NCI-H446 (cell line): ENCODE measurements around the gene CHKA.

ENCODE experiments used
- DNase-seq, 2 experiments: peaks; one replicate each; lab custom pipeline; 2025; lab: John Stamatoyannopoulos, UW

Gene CHKA

DNA sequence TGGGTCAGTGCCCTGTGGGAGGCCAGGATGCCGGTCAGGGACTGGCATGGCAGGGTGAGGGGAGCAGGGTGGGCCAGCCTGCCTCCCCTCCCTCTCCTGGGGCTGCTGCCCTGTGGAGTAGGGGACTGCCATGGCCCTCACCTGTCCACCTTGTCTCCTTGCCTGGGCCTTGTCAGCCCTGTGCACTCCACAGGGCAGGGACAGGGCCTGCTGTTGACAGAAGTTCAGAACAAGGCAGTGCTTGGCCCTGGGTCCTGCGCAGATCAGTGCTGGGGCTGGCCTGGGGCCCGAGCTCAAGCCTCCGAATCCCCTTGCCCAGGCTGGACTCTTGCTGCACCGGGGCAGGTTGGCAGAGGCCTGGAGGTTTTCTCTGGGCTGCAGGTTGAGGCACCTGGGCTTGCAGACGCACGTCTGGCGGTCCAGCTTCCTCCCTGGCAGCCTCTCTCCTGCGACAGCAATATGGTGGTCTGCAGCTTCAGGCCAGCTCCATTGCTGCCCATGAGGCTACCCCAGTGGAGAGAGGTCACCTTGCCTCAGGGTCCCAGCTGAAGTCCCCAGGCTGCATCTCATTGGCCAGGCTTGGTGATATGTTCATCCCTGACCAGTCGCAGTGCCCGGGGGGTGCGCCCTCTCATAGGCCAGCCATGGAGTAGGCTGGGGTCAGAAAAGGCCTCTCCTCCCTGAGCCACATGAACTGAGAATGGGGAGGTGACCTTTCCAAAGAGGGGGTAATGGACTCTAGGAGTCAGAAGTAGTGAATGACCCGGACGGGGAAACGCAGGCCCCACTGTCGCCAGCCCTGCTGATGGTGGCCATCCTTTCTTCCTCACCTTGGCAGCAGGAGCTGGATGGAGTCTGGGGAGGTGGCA, 21.5 kb upstream of the CHKA start:
- DNase-seq: no peak

DNA sequence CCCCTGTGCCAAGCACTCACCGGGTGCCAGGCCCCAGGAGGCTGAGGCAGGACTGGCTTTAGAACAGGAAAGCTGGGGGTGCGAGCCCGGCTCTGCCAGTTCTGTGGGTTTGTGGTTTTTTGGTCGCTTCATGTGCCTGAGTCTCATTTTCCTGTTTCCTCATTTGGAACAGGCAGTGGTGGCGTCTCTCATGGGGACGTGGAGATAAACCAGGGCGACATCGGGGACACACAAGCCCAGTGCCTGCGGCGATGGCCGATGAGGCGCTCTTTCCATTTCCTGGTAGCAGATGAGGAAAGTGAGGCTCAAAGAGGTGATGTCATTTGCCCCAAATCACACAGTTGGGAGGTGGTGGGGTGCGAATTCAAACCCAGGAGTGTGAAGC, 20.8 kb upstream of the CHKA start:
- peak in 1 of 2 experiments; percentile 37 for DNase-seq

DNA sequence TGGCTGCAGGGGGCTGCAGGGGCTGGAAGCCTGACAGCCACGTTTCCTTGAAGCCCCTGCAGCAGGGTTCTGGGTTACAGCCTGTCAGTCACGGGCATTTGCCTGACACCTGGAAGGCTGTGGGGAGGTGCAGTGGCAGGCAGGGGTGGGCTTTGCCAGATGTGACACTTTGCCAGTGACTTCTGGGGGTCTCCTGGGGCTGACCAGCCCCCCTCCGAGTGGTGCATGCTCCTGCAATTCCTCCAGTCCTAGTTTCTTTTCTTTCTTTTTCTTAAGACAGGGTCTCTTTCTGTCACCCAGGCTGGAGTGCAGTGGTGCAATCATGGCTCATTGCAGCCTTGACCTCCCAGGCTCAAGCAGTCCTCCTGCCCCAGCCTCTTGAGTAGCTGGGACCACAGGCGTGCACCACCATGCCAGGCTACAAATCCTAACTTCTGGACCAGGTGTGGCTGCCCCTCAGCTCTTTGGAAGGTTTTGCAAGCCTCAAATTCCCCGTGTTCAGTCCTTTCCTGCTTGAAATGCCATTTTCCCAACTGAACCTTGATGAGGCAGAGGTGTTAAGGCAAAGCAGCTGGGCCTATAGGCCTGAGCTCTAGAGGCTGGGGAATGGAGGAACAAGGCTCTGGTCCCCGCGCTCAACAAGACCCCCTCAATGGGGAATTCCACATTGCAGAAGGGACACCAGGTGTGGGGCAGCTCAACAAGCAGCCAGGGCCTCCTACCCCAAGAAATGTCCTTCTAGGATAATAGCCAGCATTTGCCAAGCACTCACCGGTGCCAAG, 20.2 kb upstream of the CHKA start:
- DNase-seq: no peak

DNA sequence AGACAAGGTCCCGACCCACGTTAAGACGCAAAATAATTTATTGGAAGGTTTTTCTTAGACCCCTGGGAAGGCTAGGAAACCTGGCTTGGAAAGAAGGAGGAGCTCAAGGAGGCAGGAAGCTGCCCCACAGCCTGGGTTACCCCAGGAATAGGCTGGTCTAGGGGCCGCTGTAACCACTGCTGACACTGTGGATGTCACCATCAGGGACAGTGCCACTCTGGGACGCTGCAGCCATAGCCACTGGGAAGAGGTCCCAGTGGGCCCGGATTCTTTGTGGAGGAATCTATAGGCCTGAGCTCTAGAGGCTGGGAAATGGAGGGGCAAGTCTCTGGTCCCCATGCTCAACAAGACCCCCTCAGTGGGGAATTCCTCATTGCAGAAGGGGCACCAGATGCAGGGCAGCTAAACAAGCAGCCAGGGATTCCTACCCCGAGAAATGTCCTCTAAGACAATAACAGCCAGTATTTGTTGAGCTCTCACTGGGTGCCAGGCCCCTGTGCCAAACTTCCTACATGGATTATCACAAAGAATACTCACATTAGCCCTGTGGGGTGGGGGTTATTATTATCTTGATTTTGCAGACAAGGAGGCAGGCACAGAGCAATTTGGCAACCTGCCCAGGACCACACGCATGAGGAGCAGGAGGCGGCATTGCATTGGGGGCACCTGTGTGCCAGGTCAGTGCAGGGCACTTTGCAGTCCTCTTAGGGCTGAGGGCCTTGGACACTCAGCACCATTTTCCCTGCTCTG, 19.5 kb upstream of the CHKA start:
- peak in 1 of 2 experiments; percentile 51 for DNase-seq

DNA sequence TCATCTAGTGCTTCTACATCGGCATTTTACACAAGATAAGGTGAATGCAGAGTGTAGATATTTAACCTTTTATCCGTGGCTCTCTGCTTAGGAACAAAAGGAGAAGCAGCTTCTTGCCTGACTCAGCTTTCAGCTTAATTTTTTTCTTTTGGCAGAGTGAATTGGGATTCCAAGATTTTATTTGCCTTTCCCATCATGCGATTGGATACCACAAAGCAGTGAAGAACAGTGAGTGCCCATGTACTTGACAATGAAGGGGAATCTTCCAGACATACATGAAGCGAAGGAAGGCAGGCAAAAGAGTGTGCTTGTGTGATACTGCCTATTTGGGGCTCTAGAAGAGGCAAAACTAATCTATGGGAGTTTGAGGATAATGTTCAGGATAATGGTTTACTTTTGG, 17.0 kb upstream of the CHKA start:
- no peak for DNase-seq

DNA sequence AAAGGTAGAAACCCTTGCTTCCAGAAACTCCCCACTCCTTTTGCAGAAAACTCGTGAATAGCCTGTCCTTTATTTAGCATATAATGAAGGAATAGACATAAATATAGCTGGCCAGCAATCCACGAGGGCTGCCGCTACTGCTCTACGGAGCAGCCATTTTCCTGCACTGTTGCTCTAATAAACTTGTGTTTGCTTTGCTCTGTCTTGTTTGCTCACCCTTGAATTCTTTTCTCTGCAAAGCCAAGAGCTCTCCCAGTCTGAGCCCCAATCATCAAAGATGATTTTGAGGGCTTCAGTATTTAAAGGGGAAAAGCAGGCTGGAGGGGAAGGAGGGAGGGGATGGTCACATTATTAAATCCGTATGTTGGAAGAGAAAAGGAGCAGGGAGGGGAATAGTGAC, 16.6 kb upstream of the CHKA start:
- DNase-seq: no peak

DNA sequence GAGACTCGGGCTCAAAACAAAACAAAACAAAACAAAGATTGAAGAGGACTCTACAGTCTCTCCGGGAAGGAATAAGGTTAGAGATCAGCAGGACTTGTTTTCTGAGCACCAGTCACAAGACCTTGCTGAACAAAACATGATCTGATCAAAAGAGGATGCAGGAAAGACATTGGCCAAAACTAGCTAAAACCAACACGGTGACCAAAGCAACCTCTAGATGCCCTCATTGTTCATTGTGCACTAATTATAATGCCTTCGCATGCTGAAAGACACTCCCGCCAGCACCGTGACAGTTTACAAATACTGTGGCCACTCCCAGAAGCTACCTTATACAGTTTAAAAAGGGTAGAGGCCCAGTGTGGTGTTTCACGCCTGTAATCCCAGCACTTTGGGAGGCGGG, 15.7 kb upstream of the CHKA start:
- DNase-seq: no peak

DNA sequence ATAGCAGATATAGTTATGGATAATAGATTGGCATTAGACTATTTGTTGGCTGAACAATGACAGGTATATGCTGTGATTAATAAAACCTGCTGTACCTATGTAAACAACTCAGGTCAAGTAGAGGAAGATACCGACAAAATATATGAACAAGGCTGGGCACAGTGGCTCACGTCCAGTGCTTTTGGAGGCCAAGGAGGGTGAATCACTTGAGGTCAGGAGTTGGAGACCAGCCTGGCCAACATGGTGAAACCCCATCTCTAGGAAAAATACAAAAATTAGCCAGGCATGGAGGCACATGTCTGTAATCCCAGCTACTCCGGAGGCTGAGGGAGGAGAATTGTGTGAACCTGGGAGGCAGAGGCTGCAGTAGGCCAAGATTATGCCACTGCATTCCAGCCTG, 14.0 kb upstream of the CHKA start:
- DNase-seq: no peak

DNA sequence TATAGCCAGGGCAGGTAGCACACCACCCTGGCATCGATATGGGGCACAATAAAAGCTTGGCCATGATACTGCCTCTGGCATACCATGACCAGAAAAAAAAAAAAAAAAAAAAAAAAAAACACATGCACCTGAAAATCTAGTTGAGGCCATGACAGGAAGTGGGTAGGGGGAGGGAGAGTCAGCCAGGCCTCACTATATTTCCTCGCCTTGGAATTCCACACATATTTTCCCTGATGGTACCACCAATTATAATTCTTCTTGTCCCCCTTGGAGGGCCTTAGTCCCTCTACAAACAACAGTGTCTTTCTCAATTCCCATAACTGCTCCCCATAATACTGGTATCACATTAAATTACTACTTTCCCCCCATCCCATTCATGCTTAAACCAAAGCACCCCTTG, 12.6 kb upstream of the CHKA start:
- DNase-seq: no peak

DNA sequence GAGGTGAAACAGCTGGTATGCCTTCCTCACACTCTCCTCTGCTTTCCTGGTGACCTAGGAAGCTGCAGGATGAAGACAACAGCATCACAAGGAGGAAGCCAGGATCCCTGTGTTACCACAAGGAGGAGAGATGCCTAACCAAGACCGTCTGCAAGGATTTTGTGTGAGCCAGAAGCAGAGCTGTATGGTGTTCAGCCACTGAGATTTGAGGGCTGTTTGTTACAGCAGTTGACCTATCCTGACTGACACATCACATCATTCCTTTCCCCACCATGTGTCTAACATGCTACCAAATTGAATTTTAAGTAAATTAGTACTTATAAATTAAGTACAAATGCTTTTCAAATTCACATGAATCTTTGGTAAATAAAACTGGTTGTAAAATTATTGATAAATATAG, 8.9 kb upstream of the CHKA start:
- no peak for DNase-seq

DNA sequence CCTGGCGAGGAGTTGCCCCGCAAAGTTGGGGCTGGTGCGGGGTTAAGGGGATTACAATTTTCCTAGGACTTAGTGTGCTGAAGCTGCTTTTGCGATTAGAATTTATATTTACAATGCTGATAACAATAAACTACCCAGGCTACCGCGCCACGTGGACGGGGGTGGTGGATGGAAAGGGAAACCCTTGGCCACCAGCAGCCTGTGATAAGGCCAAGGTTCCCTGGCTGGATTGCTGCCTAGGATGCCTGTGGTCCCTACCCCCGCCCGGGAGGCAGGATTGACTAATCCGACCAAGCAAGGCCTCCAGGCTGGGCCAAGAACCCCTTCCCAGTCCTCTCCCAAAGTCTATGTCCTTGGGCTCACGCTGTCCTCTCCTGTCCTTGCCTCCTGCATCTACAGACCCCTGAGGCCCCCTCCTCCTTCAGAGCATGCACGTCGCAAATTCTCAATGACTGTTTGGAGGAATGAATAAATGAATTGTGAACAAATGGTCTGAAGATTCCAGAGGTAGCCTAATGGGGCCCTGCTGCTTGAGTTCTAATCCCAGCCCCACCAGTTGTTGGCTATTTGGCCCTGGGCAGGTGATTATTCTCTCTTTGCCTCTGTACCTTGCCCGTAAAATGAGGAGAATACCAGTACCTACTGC, 7.6 kb upstream of the CHKA start:
- no peak for DNase-seq

DNA sequence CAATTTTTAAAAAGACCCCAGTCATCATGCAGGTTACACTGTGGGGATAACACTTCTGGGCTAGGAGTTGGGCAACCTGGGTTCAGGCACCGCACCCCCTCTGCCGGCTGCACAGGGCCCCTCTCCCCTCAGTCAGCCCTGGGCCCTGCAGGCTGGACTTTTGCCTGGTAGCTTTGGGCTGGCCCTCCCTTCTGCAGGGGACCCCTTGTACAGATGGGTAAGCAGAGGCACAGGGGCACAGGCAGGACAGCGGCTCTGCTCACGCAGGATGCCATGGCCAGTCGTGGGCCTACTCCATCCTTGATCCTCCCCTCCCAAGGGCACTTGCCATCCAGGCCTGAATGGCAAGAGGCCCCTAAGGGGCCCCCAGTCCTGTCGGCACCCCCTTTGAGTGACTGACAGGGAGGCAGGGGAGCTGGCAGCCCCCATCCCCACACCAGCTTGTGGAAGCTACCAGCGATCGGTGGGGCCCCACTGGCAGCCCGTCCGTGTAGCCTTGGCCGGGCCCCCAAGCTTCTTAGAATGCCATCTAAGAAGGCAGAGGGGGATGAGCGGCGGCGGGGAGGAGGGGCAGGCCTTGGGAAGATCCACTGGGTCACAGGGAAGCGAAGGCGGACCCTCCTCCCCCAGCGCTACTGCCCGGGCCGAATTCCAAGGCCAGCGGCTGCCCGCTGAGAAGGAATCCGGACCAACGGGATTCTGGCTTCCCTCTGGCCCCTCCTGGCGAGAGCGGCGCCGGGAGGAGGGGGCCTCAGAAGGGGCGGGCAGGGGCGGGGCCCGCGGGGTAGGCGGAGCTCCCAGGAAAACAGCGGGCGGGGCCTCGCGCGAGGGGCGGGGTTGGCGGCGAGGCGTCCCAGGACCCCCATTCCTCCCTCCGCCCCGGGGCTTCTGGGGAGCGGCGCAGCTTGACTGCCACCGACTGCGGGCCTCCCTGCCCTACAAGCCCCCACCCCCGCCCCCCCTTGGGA, 6.8 kb upstream of the CHKA start:
- no peak for DNase-seq

DNA sequence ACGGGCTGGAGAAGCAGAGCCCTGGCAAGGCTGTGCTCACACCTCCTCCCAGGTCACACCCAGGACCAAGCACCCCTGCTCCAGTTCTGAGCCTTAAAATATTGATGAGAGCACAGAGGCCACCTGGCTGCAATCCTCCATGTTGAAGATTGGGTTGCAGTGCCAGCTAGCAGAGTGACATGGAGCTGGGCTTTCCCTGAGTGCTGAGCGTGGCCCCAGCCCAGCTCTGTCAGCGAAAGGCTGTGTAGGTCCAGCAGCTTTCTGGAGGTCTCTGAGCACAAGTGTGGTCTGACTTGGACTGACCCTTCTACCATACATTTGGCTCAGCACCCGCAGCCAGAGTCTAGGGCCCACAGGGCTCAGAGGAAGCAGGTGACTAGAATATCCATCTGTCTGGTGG, 4.0 kb upstream of the CHKA start:
- DNase-seq: no peak

DNA sequence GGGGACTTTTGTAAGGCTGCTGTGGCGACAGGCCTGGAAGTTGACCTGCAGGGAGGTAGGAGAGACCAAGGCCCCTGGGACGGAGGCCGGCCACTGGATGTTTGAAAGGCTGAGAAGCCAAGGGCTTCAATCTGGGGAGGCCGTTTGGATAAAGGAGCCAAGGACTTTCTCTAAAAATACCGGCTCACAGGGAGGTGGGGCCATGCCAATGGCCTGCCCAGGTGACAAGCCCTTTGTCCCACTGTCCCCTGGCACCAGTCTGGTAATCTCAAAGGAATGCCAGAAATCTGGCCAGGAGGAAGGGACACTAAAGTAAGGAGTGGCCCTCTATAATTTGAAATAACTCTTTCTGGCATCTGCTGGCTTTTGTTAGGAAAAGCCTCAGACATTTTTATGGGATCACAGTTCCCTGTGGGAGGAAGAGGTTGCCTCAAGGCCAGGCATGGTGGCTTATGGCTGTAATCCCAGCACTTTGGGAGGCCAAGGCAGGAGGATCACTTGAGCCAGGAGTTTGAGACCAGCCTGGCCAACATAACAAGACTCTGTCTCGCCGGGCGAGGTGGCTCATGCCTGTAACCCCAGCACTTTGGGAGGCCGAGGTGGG, 1.9 kb upstream of the CHKA start:
- no peak for DNase-seq

DNA sequence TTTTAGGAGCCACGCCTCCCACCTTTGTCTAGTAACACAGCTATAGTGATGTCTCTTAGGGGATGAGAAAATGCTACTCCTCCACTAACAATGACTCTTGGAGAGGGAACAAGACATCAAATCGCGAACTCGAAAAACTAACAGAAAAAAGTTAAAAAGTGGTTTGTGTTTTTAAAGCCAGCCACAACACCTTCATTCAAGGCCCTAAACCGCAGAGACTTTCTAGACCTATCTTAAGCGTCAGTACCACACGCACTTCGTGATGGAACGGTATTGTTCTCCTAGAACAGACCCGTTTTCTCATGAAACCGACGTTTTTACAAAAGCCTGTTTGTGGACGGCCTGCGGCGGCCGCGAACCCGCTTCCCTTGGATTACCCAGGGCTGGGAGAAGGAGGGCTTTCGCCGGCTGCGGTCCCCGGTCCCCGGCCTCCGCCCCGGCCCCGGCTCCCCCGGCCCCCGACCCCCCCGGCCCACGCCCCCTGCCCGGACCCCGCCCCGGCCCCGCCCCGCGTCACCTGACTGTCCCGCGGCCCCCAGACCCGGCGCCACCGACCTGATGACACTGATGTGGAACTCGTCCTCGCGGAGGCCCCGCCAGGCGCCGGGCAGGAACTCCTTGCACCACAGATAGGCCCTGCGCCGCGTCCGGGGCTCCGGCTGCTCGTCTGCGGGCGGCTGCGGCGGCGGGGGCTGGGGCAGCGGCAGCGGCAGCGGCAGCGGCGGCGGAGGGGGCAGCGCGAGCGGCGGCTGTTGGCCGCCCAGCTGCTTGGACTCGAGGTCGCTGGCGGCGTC, 718 bp downstream of the CHKA start:
- DNase-seq: peak in 1 of 2 experiments; percentile 23

DNA sequence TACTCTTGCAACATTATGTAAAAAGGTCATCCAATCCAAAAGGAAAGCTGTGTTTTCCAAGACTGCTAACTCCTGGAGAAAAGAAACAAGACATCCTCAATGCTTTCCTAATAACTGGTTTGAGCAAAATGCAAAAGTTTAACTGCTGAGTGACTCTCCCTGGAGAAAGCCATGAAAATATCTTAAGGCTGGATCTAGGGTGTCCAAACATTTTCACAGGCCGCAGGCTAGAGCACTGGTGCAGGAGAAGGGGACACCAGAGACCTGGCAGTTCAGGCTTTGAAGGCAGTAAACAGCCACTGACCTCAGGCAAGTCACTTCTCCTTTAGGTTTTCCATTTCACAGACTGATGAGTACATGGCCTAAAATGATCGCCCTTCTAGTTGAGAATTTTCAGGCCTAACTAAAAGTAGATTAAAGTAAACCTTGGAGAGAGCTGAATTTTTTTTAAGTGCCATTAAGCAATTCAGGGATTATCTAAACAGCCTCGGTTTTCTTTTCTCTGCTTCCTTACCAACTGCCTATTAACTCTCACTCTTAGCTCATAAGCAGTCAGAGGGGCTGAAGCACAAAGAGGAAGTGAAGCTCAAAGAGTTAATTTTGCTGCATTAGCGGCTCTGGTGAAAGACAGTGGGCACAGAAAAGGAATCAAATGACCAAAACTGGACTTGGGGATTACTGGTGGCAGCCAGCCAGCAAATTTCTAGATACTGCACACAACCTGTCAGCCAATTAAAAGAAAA, 2.3 kb downstream of the CHKA start:
- DNase-seq: peak; percentile 13 to 28

DNA sequence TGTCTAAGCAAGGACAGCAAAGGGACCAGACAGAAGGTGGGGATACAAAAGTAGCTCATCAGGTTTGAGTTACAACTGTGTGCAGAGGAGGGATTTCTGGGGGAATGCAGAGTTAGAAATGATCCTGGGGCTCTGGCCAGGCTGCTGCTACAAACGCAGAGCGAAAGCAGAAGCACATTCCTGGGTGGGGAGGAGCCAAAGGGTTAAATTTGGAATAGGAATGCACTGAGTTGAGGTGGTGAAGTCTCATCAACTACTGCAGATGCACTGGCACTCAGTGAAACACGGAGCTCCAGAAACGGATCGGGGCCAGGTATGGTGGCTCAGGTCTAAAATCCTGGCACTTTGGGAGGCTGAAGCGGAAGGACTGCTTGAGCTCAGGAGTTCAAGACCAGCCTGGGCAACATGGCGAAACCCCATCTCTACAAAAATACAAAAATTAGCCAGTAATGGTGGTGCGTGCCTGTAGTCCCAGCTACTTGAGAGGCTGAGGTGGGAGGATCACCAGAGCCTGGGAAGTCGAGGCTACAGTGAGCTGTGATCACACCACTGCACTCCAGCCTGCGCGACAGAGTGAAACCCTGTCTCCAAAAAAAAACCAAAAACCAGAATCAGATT, 3.2 kb downstream of the CHKA start:
- no peak for DNase-seq

DNA sequence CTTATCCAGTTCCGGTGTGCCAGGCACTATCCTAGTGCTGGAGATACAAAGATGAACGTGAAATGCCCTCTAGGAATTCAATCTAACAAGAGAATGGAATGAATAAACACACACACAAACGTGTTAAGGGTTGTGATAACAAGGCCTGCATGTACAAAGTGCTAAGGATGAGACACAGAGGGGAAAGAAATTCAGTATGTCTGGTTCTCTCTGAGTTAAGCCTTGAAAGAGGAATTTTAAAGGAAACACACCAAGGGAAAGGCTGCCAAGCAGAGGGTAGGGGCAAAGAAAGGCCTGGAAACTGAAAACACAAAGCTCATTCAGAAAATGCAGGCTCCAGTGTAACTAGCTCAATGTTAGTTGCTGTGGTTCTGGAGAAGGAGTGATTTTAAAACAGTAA, 4.2 kb downstream of the CHKA start:
- no peak for DNase-seq

DNA sequence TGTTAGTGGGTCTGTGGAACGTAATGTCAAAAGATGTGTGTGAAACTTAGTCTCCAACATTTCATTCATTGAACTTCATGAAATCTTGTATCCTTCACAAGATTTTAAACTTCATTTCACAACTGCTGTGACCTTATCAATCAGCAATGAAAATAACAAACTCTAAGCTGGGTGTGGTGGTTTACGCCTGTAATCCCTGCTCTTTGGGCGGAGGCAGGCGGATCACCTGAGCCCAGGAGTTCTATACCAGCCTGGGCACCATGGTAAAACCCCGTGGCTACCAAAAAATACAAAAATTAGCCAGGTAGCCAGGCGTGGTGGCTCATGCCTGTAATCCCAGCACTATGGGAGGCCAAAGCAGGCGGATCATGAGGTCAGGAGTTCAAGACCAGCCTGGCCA, 5.1 kb downstream of the CHKA start:
- no peak for DNase-seq
